Panc1 (cell line): ENCODE results near the gene ARMS2. TPM values are rescaled to one million over a fixed set of nuclear protein-coding genes. Genes with fewer than 3 reads are reported as not detected.

Experiments
- ATAC-seq: fragments of 200-7000 bp; cut with Tn5 transposase; 2 replicates; pipeline ENCODE4 v1.9.1; 2020; ENCODE audit warnings: mild to moderate bottlenecking, moderate library complexity
- BruUV-seq: library from RNA; stranded (reverse); fragments of 400-500 nt; replicated peaks from 2 replicates; lab custom pipeline; 2021; lab: Mats Ljungman, UMichigan
- CTCF ChIA-PET: fragments of 300-600 bp; sonication (Branson Sonifier 250); formaldehyde crosslinking; loops from one replicate; lab custom pipeline; 2022; ENCODE audit warnings: antibody characterized with exemption; lab: Charles Lee
- POLR2A ChIA-PET: fragments of 300-600 bp; sonication (Branson Sonifier 250); formaldehyde crosslinking; loops from one replicate; lab custom pipeline; 2022; ENCODE audit warnings: antibody characterized with exemption; lab: Charles Lee
- DNase-seq: peaks from one replicate; pipeline ENCODE4 v3.0.0-alpha.2; 2010; ENCODE audit warnings: low read depth, low spot score
- H3K27ac ChIP-seq: 2 replicates; pipeline ENCODE4 v1.5.1; 2011; ENCODE audit warnings: mild to moderate bottlenecking, low read length, inconsistent platforms
- H3K27me3 ChIP-seq: fragments of 200-500 bp; sonication (Bioruptor generic); 2 replicates; pipeline ENCODE4 v1.6.0; 2014; ENCODE audit warnings: low read length, inconsistent platforms; ENCODE audit not compliant: control insufficient read depth, insufficient read depth
- H3K36me3 ChIP-seq: fragments of 200-500 bp; sonication (Bioruptor generic); 2 replicates; pipeline ENCODE4 v1.5.1; 2014; ENCODE audit warnings: inconsistent platforms, mild to moderate bottlenecking, low read length, moderate library complexity; ENCODE audit not compliant: control insufficient read depth, insufficient read depth
- H3K4me1 ChIP-seq: 2 replicates; pipeline ENCODE4 v1.5.1; 2011; ENCODE audit warnings: inconsistent platforms, mild to moderate bottlenecking, low read length, moderate library complexity; ENCODE audit not compliant: control insufficient read depth, insufficient read depth
- H3K4me3 ChIP-seq, 2 experiments: 2 replicates each; pipeline ENCODE4 v1.5.1; 2011 to 2012; ENCODE audit warnings: low read depth in 2 of 2, low read length in 2 of 2, mild to moderate bottlenecking in 2 of 2, inconsistent platforms in 1 of 2, moderate library complexity in 1 of 2
- H3K9me3 ChIP-seq: fragments of 200-500 bp; sonication (Bioruptor generic); 2 replicates; pipeline ENCODE4 v1.5.1; 2014; ENCODE audit warnings: low read depth, mild to moderate bottlenecking, inconsistent platforms, low read length, moderate library complexity; ENCODE audit not compliant: control insufficient read depth, insufficient read depth
- POLR2AphosphoS5 ChIP-seq: IDR thresholded peaks from 2 replicates; pipeline ENCODE4 v1.6.1; 2012; ENCODE audit warnings: mild to moderate bottlenecking, low read depth, low read length, moderate library complexity
- SIN3A ChIP-seq: IDR thresholded peaks from 2 replicates; pipeline ENCODE4 v1.6.1; 2012; ENCODE audit warnings: low read depth, mild to moderate bottlenecking, low read length, moderate library complexity, borderline replicate concordance; ENCODE audit not compliant: insufficient read depth
- TCF7L2 ChIP-seq: IDR thresholded peaks from 2 replicates; pipeline ENCODE4 v1.6.1; 2011; ENCODE audit warnings: mild to moderate bottlenecking, low read depth, low read length, inconsistent platforms
- in situ Hi-C: cut with HindIII; loops from 2 replicates; pipeline ENCODE4 v1.10.0; 2016; ENCODE audit warnings: low sequenced_read_pairs, low pct_unique_long_range_greater_than_20kb
- intact Hi-C: fragments of 100-400 bp; cut with micrococcal nuclease; formaldehyde crosslinking; loops from one replicate; pipeline ENCODE4 v1.10.0; 2022; ENCODE audit not compliant: unreplicated experiment
- total RNA-seq: library from RNA; stranded (reverse); gene quantifications from one replicate; pipeline ENCODE4 v1.2.1, GENCODE V29; 2021; ENCODE audit not compliant: unreplicated experiment
- TF ChIP-seq, protein P1 (sequence below), 2 experiments: IDR thresholded peaks; 2 replicates each; pipeline ENCODE4 v1.6.1; 2011 to 2012; ENCODE audit warnings: low read depth in 2 of 2, control low read depth in 1 of 2, low read length in 1 of 2, mild to moderate bottlenecking in 1 of 2, moderate library complexity in 1 of 2; ENCODE audit not compliant: insufficient read depth in 1 of 2
- TF ChIP-seq, protein P2 (sequence below): fragments of 450-650 bp; IDR thresholded peaks from 2 replicates; pipeline ENCODE4 v1.5.1; 2017; ENCODE audit warnings: mild to moderate bottlenecking

The ARMS2 gene
- total RNA-seq, 1 experiment from 2014 or later: not detected

DNA sequence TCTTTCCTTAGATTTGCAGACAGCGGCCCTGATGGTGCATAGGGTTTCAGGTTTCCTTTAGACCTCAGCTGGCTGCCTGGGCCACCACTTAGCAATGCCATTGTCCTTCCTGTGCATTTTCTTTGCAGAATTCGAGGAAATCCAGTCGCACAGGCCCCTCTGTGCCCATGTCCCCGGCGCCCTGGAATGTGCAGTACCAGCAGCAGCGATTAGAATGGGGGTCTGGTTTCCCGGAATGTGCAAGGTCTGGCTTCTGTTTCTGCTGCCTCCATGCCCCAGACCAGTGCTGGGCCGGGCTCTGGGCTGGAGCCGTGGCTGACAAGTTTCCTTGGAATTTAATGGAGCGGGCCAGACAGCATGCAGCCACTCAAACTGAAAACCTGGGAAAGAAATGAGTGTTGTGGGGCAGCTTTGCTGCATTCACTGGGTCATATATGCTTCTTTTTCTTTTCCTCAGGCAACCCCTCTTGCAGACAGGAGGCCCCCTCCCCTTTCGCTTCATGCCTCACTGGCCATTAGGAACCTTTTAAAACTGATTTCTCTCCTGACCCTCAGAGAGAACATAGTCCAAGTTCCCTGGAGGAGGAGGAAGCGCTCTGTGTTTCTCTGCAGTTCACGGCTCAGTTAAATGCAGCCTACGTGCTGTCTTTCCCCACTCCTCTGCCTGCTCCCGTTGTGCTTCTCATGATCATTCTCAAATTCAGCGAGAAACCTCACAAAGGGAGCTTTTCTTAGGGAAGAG lies 21.3 kb downstream of the ARMS2 start:
- H3K4me1 ChIP-seq: no peaks in the 10 kb centered on the region
- H3K4me3 ChIP-seq: no peak overlapping the region
- BruUV-seq: no TSS peak
- ChIA-PET CTCF (no interaction called here), POLR2A (no interaction called here)
- no peak for DNase-seq
- TF ChIP-seq, protein P1, sequence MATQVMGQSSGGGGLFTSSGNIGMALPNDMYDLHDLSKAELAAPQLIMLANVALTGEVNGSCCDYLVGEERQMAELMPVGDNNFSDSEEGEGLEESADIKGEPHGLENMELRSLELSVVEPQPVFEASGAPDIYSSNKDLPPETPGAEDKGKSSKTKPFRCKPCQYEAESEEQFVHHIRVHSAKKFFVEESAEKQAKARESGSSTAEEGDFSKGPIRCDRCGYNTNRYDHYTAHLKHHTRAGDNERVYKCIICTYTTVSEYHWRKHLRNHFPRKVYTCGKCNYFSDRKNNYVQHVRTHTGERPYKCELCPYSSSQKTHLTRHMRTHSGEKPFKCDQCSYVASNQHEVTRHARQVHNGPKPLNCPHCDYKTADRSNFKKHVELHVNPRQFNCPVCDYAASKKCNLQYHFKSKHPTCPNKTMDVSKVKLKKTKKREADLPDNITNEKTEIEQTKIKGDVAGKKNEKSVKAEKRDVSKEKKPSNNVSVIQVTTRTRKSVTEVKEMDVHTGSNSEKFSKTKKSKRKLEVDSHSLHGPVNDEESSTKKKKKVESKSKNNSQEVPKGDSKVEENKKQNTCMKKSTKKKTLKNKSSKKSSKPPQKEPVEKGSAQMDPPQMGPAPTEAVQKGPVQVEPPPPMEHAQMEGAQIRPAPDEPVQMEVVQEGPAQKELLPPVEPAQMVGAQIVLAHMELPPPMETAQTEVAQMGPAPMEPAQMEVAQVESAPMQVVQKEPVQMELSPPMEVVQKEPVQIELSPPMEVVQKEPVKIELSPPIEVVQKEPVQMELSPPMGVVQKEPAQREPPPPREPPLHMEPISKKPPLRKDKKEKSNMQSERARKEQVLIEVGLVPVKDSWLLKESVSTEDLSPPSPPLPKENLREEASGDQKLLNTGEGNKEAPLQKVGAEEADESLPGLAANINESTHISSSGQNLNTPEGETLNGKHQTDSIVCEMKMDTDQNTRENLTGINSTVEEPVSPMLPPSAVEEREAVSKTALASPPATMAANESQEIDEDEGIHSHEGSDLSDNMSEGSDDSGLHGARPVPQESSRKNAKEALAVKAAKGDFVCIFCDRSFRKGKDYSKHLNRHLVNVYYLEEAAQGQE (IDR thresholded peaks at IDR 0.05; ENCODE audit: insufficient read depth in 1 of 2, low read depth in 2 of 2, low read length in 1 of 2): no peak
- no peak for TF ChIP-seq TCF7L2
- TF ChIP-seq POLR2AphosphoS5: no peak
- no peak for TF ChIP-seq SIN3A
- TF ChIP-seq, protein P2, sequence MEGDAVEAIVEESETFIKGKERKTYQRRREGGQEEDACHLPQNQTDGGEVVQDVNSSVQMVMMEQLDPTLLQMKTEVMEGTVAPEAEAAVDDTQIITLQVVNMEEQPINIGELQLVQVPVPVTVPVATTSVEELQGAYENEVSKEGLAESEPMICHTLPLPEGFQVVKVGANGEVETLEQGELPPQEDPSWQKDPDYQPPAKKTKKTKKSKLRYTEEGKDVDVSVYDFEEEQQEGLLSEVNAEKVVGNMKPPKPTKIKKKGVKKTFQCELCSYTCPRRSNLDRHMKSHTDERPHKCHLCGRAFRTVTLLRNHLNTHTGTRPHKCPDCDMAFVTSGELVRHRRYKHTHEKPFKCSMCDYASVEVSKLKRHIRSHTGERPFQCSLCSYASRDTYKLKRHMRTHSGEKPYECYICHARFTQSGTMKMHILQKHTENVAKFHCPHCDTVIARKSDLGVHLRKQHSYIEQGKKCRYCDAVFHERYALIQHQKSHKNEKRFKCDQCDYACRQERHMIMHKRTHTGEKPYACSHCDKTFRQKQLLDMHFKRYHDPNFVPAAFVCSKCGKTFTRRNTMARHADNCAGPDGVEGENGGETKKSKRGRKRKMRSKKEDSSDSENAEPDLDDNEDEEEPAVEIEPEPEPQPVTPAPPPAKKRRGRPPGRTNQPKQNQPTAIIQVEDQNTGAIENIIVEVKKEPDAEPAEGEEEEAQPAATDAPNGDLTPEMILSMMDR: no peak
- intact Hi-C loops: no loop called here
- H3K27ac ChIP-seq: no peak overlapping the region
- H3K27me3 ChIP-seq: no peaks in the 10 kb centered on the region; the same call in 1 of the 2 replicates
- no peaks in the 10 kb centered on the region for H3K9me3 ChIP-seq
- in situ Hi-C loops: no loop called here
- H3K36me3 ChIP-seq: no peaks in the 10 kb centered on the region
- ATAC-seq: peak; percentile 46; the same call in 1 of the 2 replicates

DNA sequence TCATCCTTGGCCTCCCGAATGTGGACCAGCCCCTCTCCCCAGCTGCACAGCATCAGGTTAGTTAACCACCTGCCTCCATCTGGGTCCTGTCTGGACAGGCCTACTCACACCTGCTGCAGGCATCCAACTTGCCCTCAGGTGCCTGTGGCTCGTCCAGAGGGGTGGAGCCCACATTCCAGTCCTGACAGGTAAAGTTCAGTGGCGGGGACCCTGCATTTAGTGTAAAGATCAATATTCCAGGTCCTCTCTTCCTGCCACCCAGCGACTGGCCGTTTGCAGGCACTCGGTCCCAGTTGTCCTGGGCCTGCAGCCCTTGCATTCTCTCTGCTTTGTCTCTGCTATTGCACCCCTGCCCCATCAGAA lies 21.9 kb downstream of the ARMS2 start:
- ChIA-PET CTCF (interaction anchor here (0.7 kb wide), 1 partner anchor 69 kb away, joined by 6 read pairs; no protein-coding TSS in a partner anchor), POLR2A (no interaction called here)
- TF ChIP-seq SIN3A (no peak), TCF7L2 (no peak)
- TF ChIP-seq, protein P2: no peak
- Histone ChIP-seq H3K9me3 (no peaks in the 10 kb centered on the region), H3K4me1 (no peaks in the 10 kb centered on the region), H3K27me3 (no peaks in the 10 kb centered on the region; the same call in 1 of the 2 replicates), H3K36me3 (no peaks in the 10 kb centered on the region), H3K4me3 (no peak overlapping the region), H3K27ac (no peak overlapping the region)
- DNase-seq (no peak), ATAC-seq (no peak)
- BruUV-seq: no TSS peak
- intact Hi-C loops (no loop called here), in situ Hi-C loops (no loop called here)
